ENCODE measurements around the gene GALNT16.
"Not testable (repeated sequence)": the region's sequence is repeated elsewhere in the genome, so short reads cannot be mapped to it uniquely, and the experiment has no call there.

Gene GALNT16

GRCh38 chr14:69259527-69260189 lies at the start of gene GALNT16:
Gene GALNT16 (plus strand): TSS chr14:69260158. CDS start chr14:69260291, 133 bp downstream.
- no peaks in the 10 kb centered on the region for H3K4me1 ChIP-seq (ENCODE audit: control insufficient read depth, insufficient read depth, low read length)
- H3K27ac ChIP-seq (ENCODE audit: low read depth, low read length) = no peak within 1 kb of the TSS
- H3K4me3 ChIP-seq (ENCODE audit: low read length) = peak within 1 kb of the TSS; percentile 65
- H3K36me3 ChIP-seq (ENCODE audit: control insufficient read depth, insufficient read depth, low read length) = no peaks in the 10 kb centered on the region
- H3K9ac ChIP-seq (ENCODE audit: low read length) = no peak within 1 kb of the TSS
- H3K27me3 ChIP-seq (ENCODE audit: control insufficient read depth, insufficient read depth, low read length) = peaks cover 2% of the 10 kb centered on the region

GRCh38 chr14:69214393-69214792 lies 45.6 kb upstream of the GALNT16 start:
- Histone ChIP-seq H3K27me3 (ENCODE audit: control insufficient read depth, insufficient read depth, low read length) (no peaks in the 10 kb centered on the region), H3K36me3 (ENCODE audit: control insufficient read depth, insufficient read depth, low read length) (peaks cover 3% of the 10 kb centered on the region), H3K9ac (ENCODE audit: low read length) (no peak overlapping the region), H3K27ac (ENCODE audit: low read depth, low read length) (no peak overlapping the region), H3K4me3 (ENCODE audit: low read length) (no peak overlapping the region), H3K4me1 (ENCODE audit: control insufficient read depth, insufficient read depth, low read length) (peaks cover 3% of the 10 kb centered on the region)

- not testable (repeated sequence) for H3K4me3 ChIP-seq (ENCODE audit: low read length); H3K27ac ChIP-seq (ENCODE audit: low read depth, low read length); H3K27me3 ChIP-seq (ENCODE audit: control insufficient read depth, insufficient read depth, low read length); H3K9ac ChIP-seq (ENCODE audit: low read length); H3K36me3 ChIP-seq (ENCODE audit: control insufficient read depth, insufficient read depth, low read length); H3K4me1 ChIP-seq (ENCODE audit: control insufficient read depth, insufficient read depth, low read length)
Observed at GRCh38 chr14:69217663-69218062, 42.3 kb upstream of the GALNT16 start.

GRCh38 chr14:69224946-69225345 lies 35.0 kb upstream of the GALNT16 start:
- H3K27ac ChIP-seq (ENCODE audit: low read depth, low read length) = no peak overlapping the region

GRCh38 chr14:69226178-69226577 lies 33.8 kb upstream of the GALNT16 start:
- H3K4me3 ChIP-seq (ENCODE audit: low read length) = no peak overlapping the region
- no peak overlapping the region for H3K9ac ChIP-seq (ENCODE audit: low read length)
- no peaks in the 10 kb centered on the region for H3K27me3 ChIP-seq (ENCODE audit: control insufficient read depth, insufficient read depth, low read length)
- H3K27ac ChIP-seq (ENCODE audit: low read depth, low read length) = no peak overlapping the region
- peaks cover 2% of the 10 kb centered on the region for H3K36me3 ChIP-seq (ENCODE audit: control insufficient read depth, insufficient read depth, low read length)
- H3K4me1 ChIP-seq (ENCODE audit: control insufficient read depth, insufficient read depth, low read length) = no peaks in the 10 kb centered on the region

More at GRCh38 chr14:69224946-69225345, 35.0 kb upstream of the GALNT16 start:
- no peaks in the 10 kb centered on the region for H3K36me3 ChIP-seq (ENCODE audit: control insufficient read depth, insufficient read depth, low read length)
- no peaks in the 10 kb centered on the region for H3K4me1 ChIP-seq (ENCODE audit: control insufficient read depth, insufficient read depth, low read length)
- no peak overlapping the region for H3K9ac ChIP-seq (ENCODE audit: low read length)
- H3K27me3 ChIP-seq (ENCODE audit: control insufficient read depth, insufficient read depth, low read length) = no peaks in the 10 kb centered on the region
- no peak overlapping the region for H3K4me3 ChIP-seq (ENCODE audit: low read length)

- no peaks in the 10 kb centered on the region for H3K4me1 ChIP-seq (ENCODE audit: control insufficient read depth, insufficient read depth, low read length)
- no peaks in the 10 kb centered on the region for H3K27me3 ChIP-seq (ENCODE audit: control insufficient read depth, insufficient read depth, low read length)
- no peak overlapping the region for H3K4me3 ChIP-seq (ENCODE audit: low read length)
- H3K9ac ChIP-seq (ENCODE audit: low read length) = no peak overlapping the region
- no peak overlapping the region for H3K27ac ChIP-seq (ENCODE audit: low read depth, low read length)
- H3K36me3 ChIP-seq (ENCODE audit: control insufficient read depth, insufficient read depth, low read length) = peaks cover 2% of the 10 kb centered on the region
Observed at GRCh38 chr14:69226736-69227135, 33.2 kb upstream of the GALNT16 start.

GRCh38 chr14:69231486-69231885 lies 28.5 kb upstream of the GALNT16 start:
- H3K4me1 ChIP-seq (ENCODE audit: control insufficient read depth, insufficient read depth, low read length) = no peaks in the 10 kb centered on the region
- peaks cover 16% of the 10 kb centered on the region for H3K36me3 ChIP-seq (ENCODE audit: control insufficient read depth, insufficient read depth, low read length)
- H3K9ac ChIP-seq (ENCODE audit: low read length) = no peak overlapping the region

GRCh38 chr14:69232388-69232787 lies 27.6 kb upstream of the GALNT16 start:
- H3K27ac ChIP-seq (ENCODE audit: low read depth, low read length) = no peak overlapping the region
- H3K36me3 ChIP-seq (ENCODE audit: control insufficient read depth, insufficient read depth, low read length) = peaks cover 23% of the 10 kb centered on the region

More at GRCh38 chr14:69231486-69231885, 28.5 kb upstream of the GALNT16 start:
- Histone ChIP-seq H3K27ac (ENCODE audit: low read depth, low read length) (no peak overlapping the region), H3K27me3 (ENCODE audit: control insufficient read depth, insufficient read depth, low read length) (no peaks in the 10 kb centered on the region), H3K4me3 (ENCODE audit: low read length) (no peak overlapping the region)

GRCh38 chr14:69234106-69234505 lies 25.9 kb upstream of the GALNT16 start:
- Histone ChIP-seq H3K27ac (ENCODE audit: low read depth, low read length) (no peak overlapping the region), H3K36me3 (ENCODE audit: control insufficient read depth, insufficient read depth, low read length) (peaks cover 33% of the 10 kb centered on the region), H3K27me3 (ENCODE audit: control insufficient read depth, insufficient read depth, low read length) (no peaks in the 10 kb centered on the region), H3K4me1 (ENCODE audit: control insufficient read depth, insufficient read depth, low read length) (no peaks in the 10 kb centered on the region), H3K9ac (ENCODE audit: low read length) (no peak overlapping the region), H3K4me3 (ENCODE audit: low read length) (no peak overlapping the region)

More at GRCh38 chr14:69232388-69232787, 27.6 kb upstream of the GALNT16 start:
- Histone ChIP-seq H3K4me3 (ENCODE audit: low read length) (no peak overlapping the region), H3K9ac (ENCODE audit: low read length) (no peak overlapping the region), H3K27me3 (ENCODE audit: control insufficient read depth, insufficient read depth, low read length) (no peaks in the 10 kb centered on the region), H3K4me1 (ENCODE audit: control insufficient read depth, insufficient read depth, low read length) (no peaks in the 10 kb centered on the region)

GRCh38 chr14:69235708-69236107 lies 24.2 kb upstream of the GALNT16 start:
- H3K4me1 ChIP-seq (ENCODE audit: control insufficient read depth, insufficient read depth, low read length) = no peaks in the 10 kb centered on the region
- H3K4me3 ChIP-seq (ENCODE audit: low read length) = no peak overlapping the region
- no peak overlapping the region for H3K27ac ChIP-seq (ENCODE audit: low read depth, low read length)
- peaks cover 38% of the 10 kb centered on the region for H3K36me3 ChIP-seq (ENCODE audit: control insufficient read depth, insufficient read depth, low read length)
- no peak overlapping the region for H3K9ac ChIP-seq (ENCODE audit: low read length)
- H3K27me3 ChIP-seq (ENCODE audit: control insufficient read depth, insufficient read depth, low read length) = no peaks in the 10 kb centered on the region

- Histone ChIP-seq H3K27me3 (ENCODE audit: control insufficient read depth, insufficient read depth, low read length) (no peaks in the 10 kb centered on the region), H3K36me3 (ENCODE audit: control insufficient read depth, insufficient read depth, low read length) (peaks cover 43% of the 10 kb centered on the region), H3K4me3 (ENCODE audit: low read length) (no peak overlapping the region), H3K9ac (ENCODE audit: low read length) (no peak overlapping the region), H3K27ac (ENCODE audit: low read depth, low read length) (no peak overlapping the region), H3K4me1 (ENCODE audit: control insufficient read depth, insufficient read depth, low read length) (no peaks in the 10 kb centered on the region)
Observed at GRCh38 chr14:69237142-69237541, 22.8 kb upstream of the GALNT16 start.

GRCh38 chr14:69237584-69237983 lies 22.4 kb upstream of the GALNT16 start:
- Histone ChIP-seq H3K4me3 (ENCODE audit: low read length) (no peak overlapping the region), H3K27me3 (ENCODE audit: control insufficient read depth, insufficient read depth, low read length) (no peaks in the 10 kb centered on the region), H3K27ac (ENCODE audit: low read depth, low read length) (no peak overlapping the region), H3K36me3 (ENCODE audit: control insufficient read depth, insufficient read depth, low read length) (peaks cover 42% of the 10 kb centered on the region), H3K9ac (ENCODE audit: low read length) (no peak overlapping the region), H3K4me1 (ENCODE audit: control insufficient read depth, insufficient read depth, low read length) (no peaks in the 10 kb centered on the region)

- Histone ChIP-seq H3K9ac (ENCODE audit: low read length) (no peak overlapping the region), H3K4me1 (ENCODE audit: control insufficient read depth, insufficient read depth, low read length) (peaks cover 5% of the 10 kb centered on the region), H3K27me3 (ENCODE audit: control insufficient read depth, insufficient read depth, low read length) (no peaks in the 10 kb centered on the region), H3K36me3 (ENCODE audit: control insufficient read depth, insufficient read depth, low read length) (peaks cover 42% of the 10 kb centered on the region), H3K27ac (ENCODE audit: low read depth, low read length) (no peak overlapping the region), H3K4me3 (ENCODE audit: low read length) (no peak overlapping the region)
Observed at GRCh38 chr14:69238883-69239282, 21.1 kb upstream of the GALNT16 start.

All from rectal smooth muscle tissue (tissue), 1 donor.